ENCODE results near the gene FALEC. TPM values are rescaled to one million over a fixed set of nuclear protein-coding genes. Genes with fewer than 3 reads are reported as not detected.

FALEC gene
- polyA plus RNA-seq, 1 donor from 2014 or later = not detected

GRCh38 chr1:150550222-150551050 is 34.9 kb downstream of the FALEC start:
- Histone ChIP-seq H3K4me2 (ENCODE audit: low read length) (no peak overlapping the region), H3K9me3 (ENCODE audit: low read length) (no peaks in the 10 kb centered on the region), H3K27ac (ENCODE audit: low read length) (no peak overlapping the region), H3K4me3 (ENCODE audit: low read length) (no peak overlapping the region), H3K9me2 (ENCODE audit: insufficient read depth, low read length) (no peaks in the 10 kb centered on the region), H3K36me3 (ENCODE audit: insufficient read depth, low read length) (no peaks in the 10 kb centered on the region), H3K27me3 (ENCODE audit: insufficient read depth, low read depth, low read length) (peaks cover 12% of the 10 kb centered on the region), H2AFZ (ENCODE audit: low read depth, low read length) (no peak overlapping the region), H3F3A (ENCODE audit: insufficient read depth, low read length, poor library complexity, severe bottlenecking) (no peaks in the 10 kb centered on the region), H3K79me2 (replicated peaks; ENCODE audit: insufficient read depth, low read length) (no peaks in the 10 kb centered on the region), H4K20me1 (ENCODE audit: insufficient read depth) (no peaks in the 10 kb centered on the region), H3K9ac (ENCODE audit: low read length) (no peak overlapping the region)
- no peak for TF ChIP-seq MXI1 (conservative IDR thresholded peaks at IDR 0.05; ENCODE audit: poor library complexity, severe bottlenecking)
- TF ChIP-seq SMC3 (conservative IDR thresholded peaks at IDR 0.05; ENCODE audit: poor library complexity) = no peak
- no peak for TF ChIP-seq TAF1 (IDR thresholded peaks at IDR 0.05; ENCODE audit: low read depth)

GRCh38 chr1:150551051-150551783 is 35.7 kb downstream of the FALEC start:
- H3K27ac ChIP-seq (ENCODE audit: low read length) = no peak overlapping the region
- no peaks in the 10 kb centered on the region for H4K20me1 ChIP-seq (ENCODE audit: insufficient read depth)

More at GRCh38 chr1:150551051-150551783, 35.7 kb downstream of the FALEC start:
- no peaks in the 10 kb centered on the region for H3K9me2 ChIP-seq (ENCODE audit: insufficient read depth, low read length)
- no peak overlapping the region for H3K4me3 ChIP-seq (ENCODE audit: low read length)
- no peaks in the 10 kb centered on the region for H3F3A ChIP-seq (ENCODE audit: insufficient read depth, low read length, poor library complexity, severe bottlenecking)
- peaks cover 12% of the 10 kb centered on the region for H3K27me3 ChIP-seq (ENCODE audit: insufficient read depth, low read depth, low read length)
- no peaks in the 10 kb centered on the region for H3K79me2 ChIP-seq (replicated peaks; ENCODE audit: insufficient read depth, low read length)
- H3K36me3 ChIP-seq (ENCODE audit: insufficient read depth, low read length) = no peaks in the 10 kb centered on the region
- H3K9me3 ChIP-seq (ENCODE audit: low read length) = no peaks in the 10 kb centered on the region
- no peak overlapping the region for H3K4me2 ChIP-seq (ENCODE audit: low read length)
- no peak overlapping the region for H2AFZ ChIP-seq (ENCODE audit: low read depth, low read length)
- no peak overlapping the region for H3K9ac ChIP-seq (ENCODE audit: low read length)
- TF ChIP-seq CTCF (IDR thresholded peaks at IDR 0.05; ENCODE audit: poor library complexity, severe bottlenecking) (no peak), TAF1 (IDR thresholded peaks at IDR 0.05; ENCODE audit: low read depth) (no peak), EZH2 (IDR thresholded peaks at IDR 0.05; ENCODE audit: borderline replicate concordance, insufficient read depth, low read length, poor library complexity, severe bottlenecking) (no peak), EP300 (conservative IDR thresholded peaks at IDR 0.05; ENCODE audit: poor library complexity, severe bottlenecking) (no peak), SMC3 (conservative IDR thresholded peaks at IDR 0.05; ENCODE audit: poor library complexity) (no peak), MXI1 (conservative IDR thresholded peaks at IDR 0.05; ENCODE audit: poor library complexity, severe bottlenecking) (no peak), RAD21 (conservative IDR thresholded peaks at IDR 0.05) (no peak), POLR2AphosphoS5 (IDR thresholded peaks at IDR 0.05) (no peak), REST (IDR thresholded peaks at IDR 0.05; ENCODE audit: borderline replicate concordance) (no peak)
